HepG2 (cell line): Measurements from ENCODE around the gene THADA. TPM values are rescaled to one million over a fixed set of nuclear protein-coding genes. Genes with fewer than 3 reads are reported as not detected.

Source experiments
- AGO1 ChIP-seq: fragments of 200-400 bp; formaldehyde crosslinking; IDR thresholded peaks from 2 replicates; pipeline ENCODE4 v1.6.1; 2017; ENCODE audit warnings: mild to moderate bottlenecking, low read depth, low read length, moderate library complexity; ENCODE audit not compliant: poor library complexity, severe bottlenecking
- CHD4 ChIP-seq: fragments of 200-600 bp; sonication (generic); IDR thresholded peaks from 2 replicates; pipeline ENCODE4 v1.7.0; 2017; ENCODE audit warnings: mild to moderate bottlenecking, low read length, borderline replicate concordance
- FOXC1 ChIP-seq: sonication (generic); formaldehyde crosslinking; IDR thresholded peaks from 2 replicates; pipeline ENCODE4 v1.8.0; 2022; ENCODE audit warnings: mild to moderate bottlenecking, missing genetic modification reagents, borderline replicate concordance
- HHEX ChIP-seq: IDR thresholded peaks from 2 replicates; pipeline ENCODE4 v1.6.1; 2016; ENCODE audit warnings: control low read depth
- KAT7 ChIP-seq: IDR thresholded peaks from 2 replicates; pipeline ENCODE4 v1.6.1; 2018; ENCODE audit warnings: borderline replicate concordance, missing compliant biosample characterization
- KLF6 ChIP-seq: IDR thresholded peaks from 2 replicates; pipeline ENCODE4 v1.8.0; 2016; ENCODE audit warnings: missing biosample characterization, missing genetic modification reagents
- MYC ChIP-seq: sonication (generic); formaldehyde crosslinking; IDR thresholded peaks from 2 replicates; pipeline ENCODE4 v1.9.0; 2021; ENCODE audit warnings: missing genetic modification reagents, borderline replicate concordance
- NBN ChIP-seq: fragments of 450-650 bp; conservative IDR thresholded peaks from 2 replicates; pipeline ENCODE4 v1.6.1; 2017
- NR1H2 ChIP-seq: sonication (generic); formaldehyde crosslinking; IDR thresholded peaks from 2 replicates; pipeline ENCODE4 v1.8.1; 2022; ENCODE audit warnings: low read depth, missing genetic modification reagents, borderline replicate concordance
- PCBP2 ChIP-seq: fragments of 200-400 bp; formaldehyde crosslinking; optimal IDR thresholded peaks from 2 replicates; pipeline ENCODE3; 2018; ENCODE audit warnings: low read length, low read depth; ENCODE audit not compliant: poor library complexity, severe bottlenecking
- POLR2AphosphoS2 ChIP-seq: IDR thresholded peaks from 2 replicates; pipeline ENCODE4 v1.6.1; 2011; ENCODE audit warnings: low read depth, low read length, improper control_type of control experiment
- ZBTB8A ChIP-seq: sonication (generic); formaldehyde crosslinking; IDR thresholded peaks from 2 replicates; pipeline ENCODE4 v1.4.0; 2020; ENCODE audit warnings: mild to moderate bottlenecking, low read depth, missing genetic modification reagents, borderline replicate concordance
- ZNF260 ChIP-seq: sonication (generic); formaldehyde crosslinking; IDR thresholded peaks from 2 replicates; pipeline ENCODE4 v1.4.0; 2020; ENCODE audit warnings: missing genetic modification reagents, low read depth, mild to moderate bottlenecking, borderline replicate concordance
- ZNF468 ChIP-seq: sonication (generic); formaldehyde crosslinking; IDR thresholded peaks from 2 replicates; pipeline ENCODE4 v1.8.0; 2022; ENCODE audit warnings: mild to moderate bottlenecking, moderate library complexity, missing genetic modification reagents
- ZNF563 ChIP-seq: sonication (generic); formaldehyde crosslinking; IDR thresholded peaks from 2 replicates; pipeline ENCODE4 v1.8.0; 2022; ENCODE audit warnings: mild to moderate bottlenecking, moderate library complexity, missing genetic modification reagents
- ZNF607 ChIP-seq: sonication (generic); formaldehyde crosslinking; IDR thresholded peaks from 2 replicates; pipeline ENCODE4 v1.5.1; 2020; ENCODE audit warnings: missing genetic modification reagents, mild to moderate bottlenecking, borderline replicate concordance
- polyA plus RNA-seq, 8 experiments: library from polyadenylated mRNA; depleted of rRNA in 3 of 8; stranded (reverse) in 7 of 8; unstranded in 1 of 8; fragments of >200 nt; fragmentation: Illumina TruSeq in 4 of 8; extraction: Trizol in 4 of 8; gene quantifications; 2 replicates each; pipeline versions ENCODE4 v1.2.1 to v1.2.3, GENCODE V29; 2011 to 2016; ENCODE audit warnings: low read depth in 4 of 8, missing spikeins in 1 of 8, mixed read lengths in 1 of 8; ENCODE audit not compliant: insufficient read depth in 1 of 8
- total RNA-seq, 5 experiments: library from RNA; depleted of rRNA; stranded (reverse); fragments of >200 nt; fragmentation: Illumina TruSeq; extraction: Trizol; gene quantifications; 2 replicates each; pipeline ENCODE4 v1.2.3, GENCODE V29; 2016; ENCODE audit warnings: low read depth in 1 of 5
- TF ChIP-seq, protein P1 (sequence below): IDR thresholded peaks from 2 replicates; pipeline ENCODE4 v1.6.1; 2012; ENCODE audit warnings: low read length, improper control_type of control experiment
- TF ChIP-seq, protein P2 (sequence below): sonication (generic); formaldehyde crosslinking; IDR thresholded peaks from 2 replicates; pipeline ENCODE4 v1.8.1; 2023; ENCODE audit warnings: mild to moderate bottlenecking, moderate library complexity, missing genetic modification reagents
- TF ChIP-seq, protein P3 (sequence below): sonication (generic); formaldehyde crosslinking; IDR thresholded peaks from 2 replicates; pipeline ENCODE4 v1.4.0; 2020; ENCODE audit warnings: missing genetic modification reagents, borderline replicate concordance
- TF ChIP-seq, protein P4 (sequence below): sonication (generic); formaldehyde crosslinking; conservative IDR thresholded peaks from 2 replicates; pipeline ENCODE4 v1.5.0; 2020; ENCODE audit warnings: missing genetic modification reagents

THADA gene
- total and polyA plus RNA-seq, 2 of the 13 experiments (the other 11 are each of a cell fraction or from before 2014, with no cell fraction given), result 12.7 to 21.7 TPM

DNA sequence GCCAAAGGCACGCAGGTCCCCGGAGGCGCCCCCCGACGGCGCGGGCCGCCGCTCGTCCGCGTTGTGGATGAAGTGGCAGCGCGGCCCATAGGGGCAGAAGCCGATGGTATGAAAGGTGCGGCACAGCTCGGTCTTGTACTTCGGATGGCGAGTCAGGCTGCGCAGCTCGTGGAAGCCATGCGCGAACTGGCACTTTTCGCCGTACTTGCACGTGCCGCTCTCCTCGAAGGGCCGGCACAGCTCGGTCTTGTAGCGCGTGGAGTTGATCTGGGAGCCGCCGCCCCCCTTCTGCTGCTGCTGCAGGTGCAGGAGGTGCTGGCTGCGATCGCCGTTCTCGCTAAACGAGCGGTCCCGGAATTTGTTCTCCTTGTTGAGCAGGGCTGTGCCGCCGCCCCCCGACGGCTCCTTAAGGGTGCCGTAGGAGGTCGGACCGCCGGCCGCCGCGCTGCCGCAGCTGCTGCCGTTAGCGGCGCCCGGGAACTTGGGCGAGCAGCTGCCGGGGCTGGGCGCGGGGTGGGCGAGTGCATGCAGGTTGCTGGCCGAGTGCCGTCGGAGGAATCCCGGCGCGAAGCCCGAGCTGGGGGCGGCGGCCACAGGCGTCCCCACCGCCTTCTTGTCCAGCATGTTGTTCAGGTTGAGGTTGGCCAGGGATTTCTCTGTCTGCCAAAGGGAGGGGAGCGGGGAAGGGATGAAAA is 370.6 kb downstream of the THADA start (continued):
- TF ChIP-seq ZNF563 (CRISPR knock-in tag), result peak; percentile 86; the same call in 1 of the 2 replicates
- TF ChIP-seq CHD4, result no peak
- no peak for TF ChIP-seq KAT7 (CRISPR knock-in tag)
- TF ChIP-seq ZNF607, result peak; percentile 45; the same call in 1 of the 2 replicates
- TF ChIP-seq, protein P1, sequence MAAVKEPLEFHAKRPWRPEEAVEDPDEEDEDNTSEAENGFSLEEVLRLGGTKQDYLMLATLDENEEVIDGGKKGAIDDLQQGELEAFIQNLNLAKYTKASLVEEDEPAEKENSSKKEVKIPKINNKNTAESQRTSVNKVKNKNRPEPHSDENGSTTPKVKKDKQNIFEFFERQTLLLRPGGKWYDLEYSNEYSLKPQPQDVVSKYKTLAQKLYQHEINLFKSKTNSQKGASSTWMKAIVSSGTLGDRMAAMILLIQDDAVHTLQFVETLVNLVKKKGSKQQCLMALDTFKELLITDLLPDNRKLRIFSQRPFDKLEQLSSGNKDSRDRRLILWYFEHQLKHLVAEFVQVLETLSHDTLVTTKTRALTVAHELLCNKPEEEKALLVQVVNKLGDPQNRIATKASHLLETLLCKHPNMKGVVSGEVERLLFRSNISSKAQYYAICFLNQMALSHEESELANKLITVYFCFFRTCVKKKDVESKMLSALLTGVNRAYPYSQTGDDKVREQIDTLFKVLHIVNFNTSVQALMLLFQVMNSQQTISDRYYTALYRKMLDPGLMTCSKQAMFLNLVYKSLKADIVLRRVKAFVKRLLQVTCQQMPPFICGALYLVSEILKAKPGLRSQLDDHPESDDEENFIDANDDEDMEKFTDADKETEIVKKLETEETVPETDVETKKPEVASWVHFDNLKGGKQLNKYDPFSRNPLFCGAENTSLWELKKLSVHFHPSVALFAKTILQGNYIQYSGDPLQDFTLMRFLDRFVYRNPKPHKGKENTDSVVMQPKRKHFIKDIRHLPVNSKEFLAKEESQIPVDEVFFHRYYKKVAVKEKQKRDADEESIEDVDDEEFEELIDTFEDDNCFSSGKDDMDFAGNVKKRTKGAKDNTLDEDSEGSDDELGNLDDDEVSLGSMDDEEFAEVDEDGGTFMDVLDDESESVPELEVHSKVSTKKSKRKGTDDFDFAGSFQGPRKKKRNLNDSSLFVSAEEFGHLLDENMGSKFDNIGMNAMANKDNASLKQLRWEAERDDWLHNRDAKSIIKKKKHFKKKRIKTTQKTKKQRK, result no peak
- no peak for TF ChIP-seq POLR2AphosphoS2
- TF ChIP-seq NR1H2 (CRISPR knock-in tag), result peak; percentile 88; the same call in 1 of the 2 replicates
- TF ChIP-seq, protein P2, sequence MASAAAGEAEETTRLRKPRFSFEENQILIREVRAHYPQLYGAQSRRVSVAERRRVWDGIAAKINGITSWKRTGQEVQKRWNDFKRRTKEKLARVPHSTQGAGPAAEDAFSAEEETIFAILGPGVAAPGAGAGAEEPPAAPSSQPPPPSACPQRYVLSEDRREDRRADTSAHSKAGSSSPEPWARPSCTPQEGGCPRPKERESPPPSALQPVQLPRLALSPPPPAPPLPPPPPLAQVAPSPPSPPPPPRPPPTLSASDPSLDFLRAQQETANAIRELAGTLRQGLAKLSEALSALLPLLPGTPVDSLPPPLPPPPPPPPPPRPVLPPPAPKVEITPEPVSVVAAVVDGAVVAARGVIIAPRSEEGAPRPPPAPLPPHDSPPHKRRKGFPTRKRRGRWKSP (CRISPR knock-in tag), result no peak; the same call in 1 of the 2 replicates
- TF ChIP-seq MYC (CRISPR knock-in tag), result peak; percentile 70; the same call in 1 of the 2 replicates
- TF ChIP-seq, protein P3, sequence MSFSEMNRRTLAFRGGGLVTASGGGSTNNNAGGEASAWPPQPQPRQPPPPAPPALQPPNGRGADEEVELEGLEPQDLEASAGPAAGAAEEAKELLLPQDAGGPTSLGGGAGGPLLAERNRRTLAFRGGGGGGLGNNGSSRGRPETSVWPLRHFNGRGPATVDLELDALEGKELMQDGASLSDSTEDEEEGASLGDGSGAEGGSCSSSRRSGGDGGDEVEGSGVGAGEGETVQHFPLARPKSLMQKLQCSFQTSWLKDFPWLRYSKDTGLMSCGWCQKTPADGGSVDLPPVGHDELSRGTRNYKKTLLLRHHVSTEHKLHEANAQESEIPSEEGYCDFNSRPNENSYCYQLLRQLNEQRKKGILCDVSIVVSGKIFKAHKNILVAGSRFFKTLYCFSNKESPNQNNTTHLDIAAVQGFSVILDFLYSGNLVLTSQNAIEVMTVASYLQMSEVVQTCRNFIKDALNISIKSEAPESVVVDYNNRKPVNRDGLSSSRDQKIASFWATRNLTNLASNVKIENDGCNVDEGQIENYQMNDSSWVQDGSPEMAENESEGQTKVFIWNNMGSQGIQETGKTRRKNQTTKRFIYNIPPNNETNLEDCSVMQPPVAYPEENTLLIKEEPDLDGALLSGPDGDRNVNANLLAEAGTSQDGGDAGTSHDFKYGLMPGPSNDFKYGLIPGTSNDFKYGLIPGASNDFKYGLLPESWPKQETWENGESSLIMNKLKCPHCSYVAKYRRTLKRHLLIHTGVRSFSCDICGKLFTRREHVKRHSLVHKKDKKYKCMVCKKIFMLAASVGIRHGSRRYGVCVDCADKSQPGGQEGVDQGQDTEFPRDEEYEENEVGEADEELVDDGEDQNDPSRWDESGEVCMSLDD (CRISPR knock-in tag), result no peak
- no peak for TF ChIP-seq PCBP2
- TF ChIP-seq HHEX, result no peak
- no peak for TF ChIP-seq ZNF468
- peak; percentile 80 for TF ChIP-seq FOXC1 (CRISPR knock-in tag)
- TF ChIP-seq AGO1, result no peak
- 0 out of 2 replicates have a peak, but pooled peaks have one; percentile 13 for TF ChIP-seq ZBTB8A (CRISPR knock-in tag)
- 0 out of 2 replicates have a peak, but pooled peaks have one; percentile 35 for TF ChIP-seq KLF6 (CRISPR knock-in tag)
- TF ChIP-seq, protein P4, sequence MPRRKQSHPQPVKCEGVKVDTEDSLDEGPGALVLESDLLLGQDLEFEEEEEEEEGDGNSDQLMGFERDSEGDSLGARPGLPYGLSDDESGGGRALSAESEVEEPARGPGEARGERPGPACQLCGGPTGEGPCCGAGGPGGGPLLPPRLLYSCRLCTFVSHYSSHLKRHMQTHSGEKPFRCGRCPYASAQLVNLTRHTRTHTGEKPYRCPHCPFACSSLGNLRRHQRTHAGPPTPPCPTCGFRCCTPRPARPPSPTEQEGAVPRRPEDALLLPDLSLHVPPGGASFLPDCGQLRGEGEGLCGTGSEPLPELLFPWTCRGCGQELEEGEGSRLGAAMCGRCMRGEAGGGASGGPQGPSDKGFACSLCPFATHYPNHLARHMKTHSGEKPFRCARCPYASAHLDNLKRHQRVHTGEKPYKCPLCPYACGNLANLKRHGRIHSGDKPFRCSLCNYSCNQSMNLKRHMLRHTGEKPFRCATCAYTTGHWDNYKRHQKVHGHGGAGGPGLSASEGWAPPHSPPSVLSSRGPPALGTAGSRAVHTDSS (CRISPR knock-in tag), result no peak
- TF ChIP-seq ZNF260 (CRISPR knock-in tag), result no peak
- no peak for TF ChIP-seq NBN
